SJSA1 (cell line): ENCODE results near the gene ZNF592. TPM values are rescaled to one million over a fixed set of nuclear protein-coding genes. Genes with fewer than 3 reads are reported as not detected.

Experiments
- DNase-seq, 2 experiments: peaks; one replicate each; pipeline ENCODE4 v3.0.0-alpha.2; 2015 to 2020; ENCODE audit warnings: low spot score in 2 of 2, low read depth in 1 of 2
- H3K27ac ChIP-seq: fragments of 250-450 bp; sonication (Bioruptor Pico); 2 replicates; pipeline ENCODE4 v1.5.1; 2020; ENCODE audit warnings: mild to moderate bottlenecking, moderate library complexity
- H3K27me3 ChIP-seq: fragments of 250-450 bp; sonication (Bioruptor Pico); replicated peaks from 2 replicates; pipeline ENCODE4 v1.5.1; 2020; ENCODE audit warnings: mild to moderate bottlenecking, moderate library complexity
- H3K36me3 ChIP-seq: fragments of 250-450 bp; sonication (Bioruptor Pico); 2 replicates; pipeline ENCODE4 v1.5.1; 2020; ENCODE audit warnings: mild to moderate bottlenecking
- H3K4me1 ChIP-seq: fragments of 250-450 bp; sonication (Bioruptor Pico); replicated peaks from 2 replicates; pipeline ENCODE4 v1.6.1; 2021; ENCODE audit warnings: mild to moderate bottlenecking
- H3K4me3 ChIP-seq: fragments of 250-450 bp; sonication (Bioruptor Pico); 2 replicates; pipeline ENCODE4 v1.5.1; 2020; ENCODE audit warnings: mild to moderate bottlenecking
- H3K9me3 ChIP-seq: fragments of 250-450 bp; sonication (Bioruptor Pico); replicated peaks from 2 replicates; pipeline ENCODE4 v1.5.1; 2020; ENCODE audit warnings: mild to moderate bottlenecking
- total RNA-seq: library from RNA; depleted of rRNA; stranded (reverse); fragments of >200 nt; shearing (Covaris generic); gene quantifications from 2 replicates; pipeline ENCODE4 v1.2.3, GENCODE V29; 2014

ZNF592 gene
- total RNA-seq, 1 experiment from 2014 or later: 10.4 TPM

DNA sequence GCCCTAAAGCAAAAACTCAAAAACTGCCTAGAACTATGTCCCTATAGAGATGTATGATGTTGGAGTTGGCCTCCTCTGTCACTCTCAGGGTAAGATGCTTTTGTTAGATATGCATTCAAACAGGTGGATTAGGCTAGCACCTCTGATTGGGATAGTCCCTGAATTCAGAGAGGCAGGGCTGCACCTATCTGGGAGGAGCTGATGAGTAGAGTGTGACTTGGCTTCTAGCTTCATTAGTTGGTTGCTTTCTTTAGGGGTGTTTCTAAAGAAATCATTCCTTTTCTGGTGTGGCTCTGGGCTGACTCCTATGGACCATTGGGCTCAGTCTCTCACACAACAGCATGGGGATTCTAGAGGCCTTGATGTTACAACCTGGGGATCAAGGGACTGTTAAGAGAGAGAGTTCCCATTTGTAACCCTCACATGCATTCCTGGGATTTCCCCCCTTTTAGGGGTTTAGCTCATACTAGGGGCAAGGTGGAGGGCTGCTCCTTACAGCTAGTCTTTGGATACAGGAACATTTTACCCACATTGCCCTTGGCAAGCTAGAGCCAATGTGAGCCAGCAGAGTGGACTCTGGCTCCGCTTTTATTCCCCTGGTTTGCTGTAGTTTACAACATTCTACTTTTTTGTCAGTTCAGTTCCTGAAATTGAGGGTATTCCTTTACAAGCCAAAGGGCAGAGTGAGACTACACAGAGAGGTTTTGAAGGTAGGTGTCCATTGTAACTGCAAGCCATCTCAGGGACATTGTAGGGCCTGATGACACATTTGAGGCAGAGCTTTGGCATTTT lies 7.5 kb downstream of the ZNF592 start:
- no peaks in the 10 kb centered on the region for H3K27me3 ChIP-seq
- peaks cover 13% of the 10 kb centered on the region for H3K36me3 ChIP-seq
- DNase-seq: no peak

GRCh38 chr15:84759018-84759417 lies 10.6 kb downstream of the ZNF592 start:
- no peak for DNase-seq
- no peaks in the 10 kb centered on the region for H3K9me3 ChIP-seq
- H3K27me3 ChIP-seq: no peaks in the 10 kb centered on the region
- H3K27ac ChIP-seq: no peak overlapping the region
- no peak overlapping the region for H3K4me3 ChIP-seq
- H3K4me1 ChIP-seq: no peaks in the 10 kb centered on the region
- H3K36me3 ChIP-seq: peaks cover 3% of the 10 kb centered on the region

More for the DNA sequence above, 7.5 kb downstream of the ZNF592 start:
- Histone ChIP-seq H3K4me3 (no peak overlapping the region), H3K4me1 (peaks cover 10% of the 10 kb centered on the region), H3K9me3 (no peaks in the 10 kb centered on the region), H3K27ac (no peak overlapping the region)

DNA sequence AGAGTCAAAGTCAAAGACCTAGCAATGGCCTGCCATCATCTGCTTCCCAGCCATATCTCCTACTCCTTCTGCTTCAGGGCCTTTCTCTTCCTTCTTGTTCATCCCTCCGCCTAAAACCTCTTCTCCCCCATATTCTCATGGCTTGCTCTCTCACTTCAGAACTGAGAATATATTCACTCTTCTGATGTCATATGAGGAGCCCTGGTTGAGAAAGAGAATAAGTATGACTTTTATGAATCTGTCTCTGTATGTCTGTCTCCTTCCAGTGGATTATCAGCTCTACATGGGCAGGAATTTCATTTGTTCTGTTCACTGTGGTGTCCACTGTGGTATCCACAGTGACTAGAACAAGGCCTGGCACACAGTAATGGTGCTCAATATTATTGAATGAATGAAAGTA lies 11.8 kb downstream of the ZNF592 start:
- Histone ChIP-seq H3K27me3 (no peaks in the 10 kb centered on the region), H3K36me3 (no peaks in the 10 kb centered on the region), H3K27ac (no peak overlapping the region), H3K9me3 (no peaks in the 10 kb centered on the region), H3K4me1 (no peaks in the 10 kb centered on the region), H3K4me3 (no peak overlapping the region)
- no peak for DNase-seq

DNA sequence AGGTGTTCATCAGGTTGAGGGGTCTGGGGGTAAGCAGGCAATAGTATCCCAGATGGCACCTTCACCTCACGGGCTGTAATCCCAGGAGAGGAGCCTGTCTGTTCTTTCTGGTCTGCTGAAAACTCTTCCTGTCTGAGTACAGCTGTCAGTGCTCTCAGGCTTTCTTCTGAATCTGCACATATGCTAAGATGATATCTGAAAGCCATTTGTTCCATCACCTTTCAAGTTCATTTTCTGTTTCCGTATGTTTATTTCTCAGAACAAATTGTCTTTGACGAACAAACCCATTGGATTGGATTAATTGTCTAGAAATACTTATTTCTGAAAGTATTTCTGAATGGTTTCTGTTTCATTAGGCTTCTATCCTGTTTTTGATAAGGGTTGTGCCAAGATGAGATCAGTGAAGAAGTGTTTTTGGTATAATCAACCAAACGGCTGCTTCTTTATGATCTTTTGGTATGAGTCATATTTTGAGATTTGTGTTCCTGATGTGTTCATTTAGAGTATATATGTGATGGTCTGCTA lies 13.3 kb downstream of the ZNF592 start:
- H3K27me3 ChIP-seq: no peaks in the 10 kb centered on the region
- H3K4me3 ChIP-seq: no peak overlapping the region
- no peaks in the 10 kb centered on the region for H3K9me3 ChIP-seq
- H3K4me1 ChIP-seq: no peaks in the 10 kb centered on the region
- H3K27ac ChIP-seq: no peak overlapping the region
- H3K36me3 ChIP-seq: peaks cover 6% of the 10 kb centered on the region
- no peak for DNase-seq

GRCh38 chr15:84762840-84763572 lies 14.6 kb downstream of the ZNF592 start:
- DNase-seq: no peak

DNA sequence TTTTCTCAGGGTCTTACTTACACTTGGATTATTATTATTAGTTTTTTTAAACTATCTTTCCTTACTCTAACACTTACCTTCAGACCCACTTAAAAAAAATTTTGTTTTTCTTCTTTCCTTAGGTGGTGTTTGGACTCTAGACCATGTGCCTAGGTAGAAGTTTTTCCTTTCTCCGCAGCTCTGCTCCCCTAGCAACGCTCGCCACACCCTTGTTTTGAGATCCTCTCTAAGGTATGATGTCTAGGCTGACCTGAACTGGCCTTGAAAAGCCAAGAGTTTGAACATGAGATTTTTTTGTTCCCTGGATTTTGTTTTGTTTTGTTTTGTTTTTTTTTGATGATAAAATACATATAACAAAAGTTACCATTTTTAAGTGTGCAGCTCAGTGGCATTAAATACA lies 16.2 kb downstream of the ZNF592 start:
- H3K9me3 ChIP-seq: no peaks in the 10 kb centered on the region
- H3K4me3 ChIP-seq: no peak overlapping the region
- H3K27me3 ChIP-seq: no peaks in the 10 kb centered on the region
- H3K4me1 ChIP-seq: no peaks in the 10 kb centered on the region
- peaks cover 29% of the 10 kb centered on the region for H3K36me3 ChIP-seq
- no peak for DNase-seq
- H3K27ac ChIP-seq: no peak overlapping the region

More at GRCh38 chr15:84762840-84763572, 14.6 kb downstream of the ZNF592 start:
- H3K4me3 ChIP-seq: no peak overlapping the region
- no peaks in the 10 kb centered on the region for H3K27me3 ChIP-seq
- no peaks in the 10 kb centered on the region for H3K9me3 ChIP-seq
- no peaks in the 10 kb centered on the region for H3K4me1 ChIP-seq
- H3K27ac ChIP-seq: no peak overlapping the region
- H3K36me3 ChIP-seq: peaks cover 14% of the 10 kb centered on the region

GRCh38 chr15:84764989-84765388 lies 16.6 kb downstream of the ZNF592 start:
- no peak overlapping the region for H3K27ac ChIP-seq
- no peaks in the 10 kb centered on the region for H3K4me1 ChIP-seq
- H3K36me3 ChIP-seq: peaks cover 33% of the 10 kb centered on the region
- no peaks in the 10 kb centered on the region for H3K9me3 ChIP-seq
- H3K4me3 ChIP-seq: no peak overlapping the region
- DNase-seq: no peak
- no peaks in the 10 kb centered on the region for H3K27me3 ChIP-seq

- H3K4me1 ChIP-seq: no peaks in the 10 kb centered on the region
- H3K36me3 ChIP-seq: peaks cover 37% of the 10 kb centered on the region
- DNase-seq: no peak
- H3K27ac ChIP-seq: no peak overlapping the region
- H3K27me3 ChIP-seq: no peaks in the 10 kb centered on the region
- no peak overlapping the region for H3K4me3 ChIP-seq
- H3K9me3 ChIP-seq: no peaks in the 10 kb centered on the region
Measured at GRCh38 chr15:84765675-84766074, 17.3 kb downstream of the ZNF592 start.

GRCh38 chr15:84766461-84767035 lies 18.2 kb downstream of the ZNF592 start:
- no peak for DNase-seq
- Histone ChIP-seq H3K27me3 (no peaks in the 10 kb centered on the region), H3K4me3 (no peak overlapping the region), H3K36me3 (peaks cover 44% of the 10 kb centered on the region), H3K4me1 (no peaks in the 10 kb centered on the region), H3K9me3 (no peaks in the 10 kb centered on the region), H3K27ac (no peak overlapping the region)

DNA sequence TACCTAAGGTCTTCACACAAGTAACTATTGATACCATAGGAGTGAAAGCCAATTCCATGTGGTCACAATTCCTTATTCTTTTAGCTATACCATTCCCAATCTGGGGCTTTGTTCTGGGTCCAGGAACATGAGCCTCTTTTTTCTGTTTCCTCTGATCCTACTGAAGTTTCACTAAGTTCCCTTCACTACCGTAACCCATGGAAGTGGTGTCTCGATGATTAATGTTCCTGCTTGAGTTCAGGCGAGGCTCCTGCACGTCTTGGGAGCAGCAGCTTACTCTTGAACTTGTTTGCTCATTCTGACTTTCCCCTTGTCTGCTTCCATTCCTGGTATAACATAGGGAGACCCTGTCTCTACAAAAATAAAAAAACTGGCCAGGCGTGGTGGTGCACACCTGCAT lies 23.6 kb downstream of the ZNF592 start:
- no peak for DNase-seq
- H3K27me3 ChIP-seq: no peaks in the 10 kb centered on the region
- H3K4me1 ChIP-seq: no peaks in the 10 kb centered on the region
- no peak overlapping the region for H3K27ac ChIP-seq
- no peaks in the 10 kb centered on the region for H3K9me3 ChIP-seq
- peaks cover 59% of the 10 kb centered on the region for H3K36me3 ChIP-seq
- no peak overlapping the region for H3K4me3 ChIP-seq

DNA sequence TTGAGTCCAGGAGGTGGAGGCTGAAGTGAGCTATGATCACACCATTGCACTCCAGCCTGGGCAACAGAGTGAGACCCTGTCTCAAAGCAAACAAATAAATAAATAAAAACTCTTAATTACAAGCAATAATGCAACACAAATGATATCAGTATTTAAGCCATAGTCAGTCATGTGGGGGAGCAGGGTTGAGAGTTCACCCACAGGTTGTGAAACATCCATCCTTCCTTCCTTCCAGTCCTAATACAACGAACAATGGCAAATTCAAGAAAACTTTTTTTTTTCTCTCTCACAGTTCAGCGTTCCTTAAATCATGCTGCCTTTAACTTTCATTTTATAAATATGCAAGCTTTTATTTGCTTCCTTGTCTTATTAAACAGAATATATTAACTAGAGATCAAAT lies 24.1 kb downstream of the ZNF592 start:
- H3K4me3 ChIP-seq: no peak overlapping the region
- no peak overlapping the region for H3K27ac ChIP-seq
- no peaks in the 10 kb centered on the region for H3K4me1 ChIP-seq
- H3K27me3 ChIP-seq: no peaks in the 10 kb centered on the region
- no peaks in the 10 kb centered on the region for H3K9me3 ChIP-seq
- DNase-seq: no peak
- peaks cover 55% of the 10 kb centered on the region for H3K36me3 ChIP-seq

DNA sequence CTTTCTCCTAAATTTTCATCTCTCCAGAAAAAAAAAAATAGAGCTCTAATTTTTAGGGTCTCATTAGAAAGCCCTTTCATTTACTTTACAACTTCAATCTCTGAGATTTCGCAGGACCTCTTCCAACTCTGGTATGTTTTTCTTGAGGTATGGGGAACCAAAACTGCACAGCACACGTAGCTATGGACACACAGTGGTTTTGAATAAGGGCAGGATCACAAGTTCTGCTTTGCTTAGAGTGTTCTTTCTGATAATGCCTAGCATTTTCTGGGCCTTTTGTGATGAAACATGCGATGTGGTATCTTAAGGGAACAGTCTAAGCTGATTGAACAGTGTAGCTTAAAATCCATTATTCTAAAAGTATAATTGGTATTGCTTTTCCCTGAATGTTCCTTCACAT lies 25.3 kb downstream of the ZNF592 start:
- H3K36me3 ChIP-seq: peaks cover 57% of the 10 kb centered on the region

DNA sequence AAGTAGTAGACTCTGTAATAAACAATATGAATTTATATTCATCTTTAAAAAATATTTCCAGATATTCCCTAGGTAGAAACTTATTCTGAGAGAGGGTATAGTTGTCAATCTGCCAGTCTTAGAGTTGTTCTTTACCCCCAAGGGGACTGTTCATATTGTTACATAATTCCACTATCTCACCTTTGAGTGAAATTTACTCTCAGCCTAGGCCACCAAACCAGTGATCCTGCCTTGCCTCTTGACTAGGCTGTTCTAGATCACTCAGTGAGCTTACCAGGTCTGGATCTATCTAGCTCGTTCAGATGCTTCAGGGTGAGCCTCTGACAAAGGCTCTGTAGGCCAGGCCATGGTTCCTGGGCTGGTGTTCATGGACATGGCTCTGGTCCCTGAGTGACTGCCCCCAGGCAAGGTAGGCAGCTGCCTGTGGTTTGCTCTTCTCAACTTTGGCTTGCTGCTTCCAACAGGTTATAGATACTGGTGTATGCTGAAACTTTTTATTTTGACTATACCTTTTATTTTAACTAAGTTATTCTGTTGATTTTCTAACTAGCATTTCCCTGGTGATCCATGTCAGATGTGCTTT lies 27.6 kb downstream of the ZNF592 start:
- Histone ChIP-seq H3K9me3 (no peaks in the 10 kb centered on the region), H3K4me1 (no peaks in the 10 kb centered on the region), H3K4me3 (no peak overlapping the region), H3K27ac (no peak overlapping the region), H3K27me3 (no peaks in the 10 kb centered on the region), H3K36me3 (peaks cover 40% of the 10 kb centered on the region)
- no peak for DNase-seq

More for the DNA sequence above, 25.3 kb downstream of the ZNF592 start:
- Histone ChIP-seq H3K4me3 (no peak overlapping the region), H3K27me3 (no peaks in the 10 kb centered on the region), H3K4me1 (no peaks in the 10 kb centered on the region), H3K27ac (no peak overlapping the region), H3K9me3 (no peaks in the 10 kb centered on the region)
- no peak for DNase-seq
